IPS-18c (cell line): Measurements from ENCODE around the gene TMED3.

Experiments used
- H3K4me3 ChIP-seq: 2 replicates; pipeline ENCODE4 v1.7.0; 2013; ENCODE audit warnings: low read depth, mild to moderate bottlenecking, low read length, moderate library complexity; ENCODE audit not compliant: insufficient read depth
- H3K9me3 ChIP-seq: one replicate; pipeline ENCODE4 v1.6.1; 2013; ENCODE audit warnings: mild to moderate bottlenecking, low read length, moderate library complexity; ENCODE audit not compliant: control insufficient read depth, insufficient read depth

TMED3 gene

GRCh38 chr15:79358069-79358468, 47.2 kb downstream of the TMED3 start:
- Histone ChIP-seq H3K4me3 (no peak overlapping the region), H3K9me3 (no peaks in the 10 kb centered on the region)

- H3K4me3 ChIP-seq: no peak overlapping the region
- H3K9me3 ChIP-seq: no peaks in the 10 kb centered on the region
Measured at GRCh38 chr15:79364571-79365240, 53.8 kb downstream of the TMED3 start.

DNA sequence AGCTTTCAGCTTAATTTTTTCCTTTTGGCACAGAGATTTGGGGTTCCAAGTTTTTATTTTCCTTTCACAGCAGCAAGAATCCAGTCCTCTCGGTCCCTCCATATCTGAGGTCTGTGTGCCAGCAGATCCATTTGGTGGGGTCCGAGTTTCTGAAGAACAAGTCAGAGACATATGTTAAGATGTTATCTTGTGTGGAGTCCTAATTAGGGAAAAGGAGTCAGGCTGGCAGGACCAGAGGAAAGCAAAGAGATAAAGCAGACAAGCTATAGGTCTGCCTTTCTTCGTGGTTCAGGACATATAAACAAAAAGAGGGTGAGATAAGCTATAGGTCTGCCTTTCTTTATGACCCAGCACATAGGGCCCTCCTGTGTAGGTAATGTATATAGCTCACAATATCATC, 54.9 kb downstream of the TMED3 start:
- H3K4me3 ChIP-seq: no peak overlapping the region
- no peaks in the 10 kb centered on the region for H3K9me3 ChIP-seq

DNA sequence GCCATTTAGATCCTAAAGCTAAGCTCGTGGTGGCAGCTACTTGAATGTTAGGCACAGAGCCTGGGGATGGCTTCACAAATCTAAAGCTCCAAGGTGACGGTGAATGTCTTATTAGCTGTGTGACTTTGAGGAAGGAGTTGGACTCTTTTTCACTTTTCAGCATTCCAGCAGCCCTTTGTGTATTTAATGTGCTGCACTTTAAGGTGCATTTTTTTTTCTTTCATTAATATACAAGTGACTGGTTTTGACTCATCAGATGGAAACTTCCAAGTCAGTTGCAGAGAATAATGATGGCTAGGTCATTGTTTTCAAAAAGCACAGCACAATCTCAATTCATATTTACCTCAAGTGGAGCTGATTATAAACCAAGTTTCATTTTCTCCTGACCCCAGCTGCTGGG, 55.8 kb downstream of the TMED3 start:
- H3K9me3 ChIP-seq: no peaks in the 10 kb centered on the region
- H3K4me3 ChIP-seq: no peak overlapping the region

- H3K9me3 ChIP-seq: no peaks in the 10 kb centered on the region
- H3K4me3 ChIP-seq: no peak overlapping the region
Measured at GRCh38 chr15:79370716-79371115, 59.8 kb downstream of the TMED3 start.

DNA sequence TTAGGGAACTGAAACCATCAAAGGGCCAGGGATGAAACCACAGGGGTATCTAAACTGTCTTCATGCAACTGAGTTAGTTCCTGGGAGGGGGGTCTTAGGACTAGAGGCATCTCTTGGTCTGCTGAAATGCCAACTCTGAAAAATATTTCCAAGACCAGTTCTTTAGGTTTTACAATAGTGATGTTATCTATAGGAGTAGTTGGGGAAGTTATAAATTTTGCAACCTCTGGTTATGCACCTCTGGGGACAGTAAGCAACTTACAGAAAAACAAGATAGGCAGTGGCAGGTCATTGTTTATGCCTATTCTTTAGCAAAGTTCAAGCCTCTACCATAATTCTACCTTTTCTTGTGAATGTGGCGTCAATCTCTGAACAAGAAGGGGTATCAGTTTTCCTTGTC, 60.7 kb downstream of the TMED3 start:
- H3K4me3 ChIP-seq: no peak overlapping the region
- H3K9me3 ChIP-seq: no peaks in the 10 kb centered on the region

DNA sequence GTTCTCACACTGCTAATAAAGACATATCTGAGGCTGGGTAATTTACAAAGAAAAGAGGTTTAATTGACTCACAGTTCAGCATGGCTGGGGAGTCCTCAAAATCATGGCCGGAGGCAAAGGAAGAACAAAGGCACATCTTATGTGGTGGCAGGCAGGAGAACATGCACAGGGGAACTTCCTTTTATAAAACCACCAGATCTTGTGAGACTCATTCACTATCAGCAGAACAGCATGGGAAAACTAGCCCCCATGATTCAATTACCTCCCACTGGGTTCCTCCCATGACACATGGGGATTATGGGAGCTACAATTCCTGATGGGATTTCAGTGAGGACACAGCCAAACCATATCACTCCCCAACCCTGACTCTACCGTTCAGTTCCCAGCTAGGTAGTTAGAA, 61.5 kb downstream of the TMED3 start:
- Histone ChIP-seq H3K9me3 (no peaks in the 10 kb centered on the region), H3K4me3 (no peak overlapping the region)
